GM23248 (cell line): Measurements from ENCODE around the gene CAMTA1. TPM values are rescaled to one million over a fixed set of nuclear protein-coding genes. Genes with fewer than 3 reads are reported as not detected.

Experiments
- DNase-seq: peaks from one replicate; pipeline ENCODE4 v3.0.0-alpha.2; 2015
- H2AFZ ChIP-seq: fragments of 200-600 bp; sonication (generic); 2 replicates; pipeline ENCODE4 v1.6.1; 2016; ENCODE audit warnings: antibody characterized with exemption
- H3F3A ChIP-seq: fragments of 200-600 bp; sonication (generic); 2 replicates; pipeline ENCODE4 v1.6.1; 2016; ENCODE audit warnings: mild to moderate bottlenecking, antibody characterized with exemption, mixed run types; ENCODE audit not compliant: insufficient read depth
- H3K27ac ChIP-seq: fragments of 200-600 bp; sonication (generic); 2 replicates; pipeline ENCODE4 v1.5.1; 2016; ENCODE audit warnings: mild to moderate bottlenecking
- H3K27me3 ChIP-seq: fragments of 200-600 bp; sonication (generic); replicated peaks from 2 replicates; pipeline ENCODE4 v1.6.1; 2016; ENCODE audit warnings: mild to moderate bottlenecking; ENCODE audit not compliant: insufficient read depth
- H3K36me3 ChIP-seq: fragments of 200-600 bp; sonication (generic); 2 replicates; pipeline ENCODE4 v1.6.1; 2016; ENCODE audit warnings: low read depth, mild to moderate bottlenecking
- H3K4me1 ChIP-seq: fragments of 200-600 bp; sonication (generic); 2 replicates; pipeline ENCODE4 v1.6.1; 2016; ENCODE audit warnings: mild to moderate bottlenecking; ENCODE audit not compliant: insufficient read depth
- H3K4me2 ChIP-seq: fragments of 200-600 bp; sonication (generic); one replicate; pipeline ENCODE4 v1.6.1; 2016; ENCODE audit warnings: mild to moderate bottlenecking; ENCODE audit not compliant: unreplicated experiment
- H3K4me3 ChIP-seq: fragments of 200-600 bp; sonication (generic); 2 replicates; pipeline ENCODE4 v1.5.1; 2016; ENCODE audit warnings: mild to moderate bottlenecking
- H3K79me2 ChIP-seq: fragments of 200-600 bp; sonication (generic); 2 replicates; pipeline ENCODE4 v1.6.1; 2016; ENCODE audit warnings: mild to moderate bottlenecking; ENCODE audit not compliant: insufficient read depth
- H3K9ac ChIP-seq: fragments of 200-600 bp; sonication (generic); 2 replicates; pipeline ENCODE4 v1.6.1; 2016; ENCODE audit warnings: mild to moderate bottlenecking
- H3K9me2 ChIP-seq: fragments of 200-600 bp; sonication (generic); 2 replicates; pipeline ENCODE4 v1.6.1; 2016; ENCODE audit warnings: mixed run types, mild to moderate bottlenecking, moderate library complexity; ENCODE audit not compliant: insufficient read depth
- H3K9me3 ChIP-seq: fragments of 200-600 bp; sonication (generic); one replicate; pipeline ENCODE4 v1.6.1; 2017; ENCODE audit warnings: low read depth
- H4K20me1 ChIP-seq: fragments of 200-600 bp; sonication (generic); 2 replicates; pipeline ENCODE4 v1.6.0; 2016; ENCODE audit not compliant: insufficient read depth
- EZH2 ChIP-seq: fragments of 200-600 bp; sonication (generic); IDR thresholded peaks from 2 replicates; pipeline ENCODE4 v1.6.1; 2018; ENCODE audit warnings: antibody characterized with exemption, mild to moderate bottlenecking; ENCODE audit not compliant: insufficient read depth, poor library complexity, severe bottlenecking
- EZH2phosphoT487 ChIP-seq: fragments of 200-600 bp; sonication (generic); IDR thresholded peaks from 2 replicates; pipeline ENCODE4 v1.6.1; 2018; ENCODE audit warnings: antibody characterized with exemption, moderate library complexity, mild to moderate bottlenecking, low read depth; ENCODE audit not compliant: insufficient read depth
- WGBS, 2 experiments: methylation state at CpG; one replicate each; pipeline ENCODE4 v1.1.6; 2015 to 2017; ENCODE audit warnings: low lambda C conversion rate in 2 of 2, low coverage in 1 of 2; ENCODE audit errors: missing lambda C conversion rate in 2 of 2; 5-methylcytosine and 5-hydroxymethylcytosine counted together
- in situ Hi-C: fragments of 300-500 bp; cut with MboI; formaldehyde crosslinking; loops from 2 replicates; pipeline ENCODE4 v1.15.0; 2020
- polyA plus RNA-seq: library from polyadenylated mRNA; unstranded; fragments of >200 nt; fragmentation: Nextera tagmentation; extraction: Ambion mirVana; gene quantifications from 2 replicates; pipeline ENCODE4 v1.2.1, GENCODE V29; 2016
- total RNA-seq: library from RNA; depleted of rRNA; stranded (reverse); fragments of >200 nt; shearing (Covaris generic); gene quantifications from 2 replicates; pipeline ENCODE4 v1.2.3, GENCODE V29; 2014

The CAMTA1 gene
- total and polyA plus RNA-seq, 2 experiments from 2014 or later: 50.1 to 165 TPM

GRCh38 chr1:7250176-7250575 is 464.9 kb downstream of the CAMTA1 start:
- Histone ChIP-seq H3K27me3 (no peaks in the 10 kb centered on the region), H3F3A (peaks cover 8% of the 10 kb centered on the region), H3K36me3 (no peaks in the 10 kb centered on the region), H3K4me3 (no peak overlapping the region), H2AFZ (no peak overlapping the region), H3K4me2 (no peak overlapping the region), H3K9ac (no peak overlapping the region), H3K4me1 (peaks cover 13% of the 10 kb centered on the region), H3K27ac (no peak overlapping the region), H3K9me3 (no peaks in the 10 kb centered on the region), H3K9me2 (no peaks in the 10 kb centered on the region), H4K20me1 (no peaks in the 10 kb centered on the region), H3K79me2 (no peaks in the 10 kb centered on the region)
- TF ChIP-seq EZH2 (no peak), EZH2phosphoT487 (no peak)
- in situ Hi-C loops: no loop called here
- DNase-seq: peak; percentile 17
- WGBS, 2 experiments: 85 to 87% methylated on average over 10 of the region's 10 CpGs

GRCh38 chr1:7250597-7251453 is 465.6 kb downstream of the CAMTA1 start:
- H3K27me3 ChIP-seq: no peaks in the 10 kb centered on the region
- H3K9ac ChIP-seq: no peak overlapping the region
- no peaks in the 10 kb centered on the region for H3K79me2 ChIP-seq
- H2AFZ ChIP-seq: no peak overlapping the region
- TF ChIP-seq EZH2phosphoT487 (no peak), EZH2 (no peak)
- H3K9me3 ChIP-seq: no peaks in the 10 kb centered on the region
- H3K36me3 ChIP-seq: no peaks in the 10 kb centered on the region
- peaks cover 8% of the 10 kb centered on the region for H3F3A ChIP-seq
- DNase-seq: no peak
- no peak overlapping the region for H3K27ac ChIP-seq
- in situ Hi-C loops: no loop called here
- 82 to 83% methylated on average over 22 of the region's 22 CpGs for WGBS, 2 experiments
- no peaks in the 10 kb centered on the region for H4K20me1 ChIP-seq
- no peaks in the 10 kb centered on the region for H3K9me2 ChIP-seq
- no peak overlapping the region for H3K4me3 ChIP-seq
- peaks cover 19% of the 10 kb centered on the region for H3K4me1 ChIP-seq
- no peak overlapping the region for H3K4me2 ChIP-seq

GRCh38 chr1:7251454-7251800 is 466.2 kb downstream of the CAMTA1 start:
- H3K9me3 ChIP-seq: no peaks in the 10 kb centered on the region
- no peaks in the 10 kb centered on the region for H4K20me1 ChIP-seq
- no peaks in the 10 kb centered on the region for H3K79me2 ChIP-seq
- H3K27ac ChIP-seq: no peak overlapping the region
- no peak for DNase-seq
- H3K4me2 ChIP-seq: no peak overlapping the region
- peaks cover 8% of the 10 kb centered on the region for H3F3A ChIP-seq
- in situ Hi-C loops: no loop called here
- 94 to 95% methylated on average over 10 of the region's 10 CpGs for WGBS, 2 experiments
- H3K9me2 ChIP-seq: no peaks in the 10 kb centered on the region
- no peak overlapping the region for H3K4me3 ChIP-seq
- H2AFZ ChIP-seq: no peak overlapping the region
- no peaks in the 10 kb centered on the region for H3K36me3 ChIP-seq
- no peaks in the 10 kb centered on the region for H3K27me3 ChIP-seq
- H3K9ac ChIP-seq: no peak overlapping the region
- no peak for TF ChIP-seq EZH2phosphoT487
- TF ChIP-seq EZH2: no peak
- H3K4me1 ChIP-seq: peaks cover 20% of the 10 kb centered on the region

GRCh38 chr1:7252411-7253117 is 467.3 kb downstream of the CAMTA1 start:
- H3K4me2 ChIP-seq: peak overlapping the region; percentile 0
- H2AFZ ChIP-seq: peak overlapping the region; percentile 61
- WGBS, 2 experiments: 64 to 67% methylated on average over 12 of the region's 12 CpGs
- no peaks in the 10 kb centered on the region for H3K9me2 ChIP-seq
- H4K20me1 ChIP-seq: no peaks in the 10 kb centered on the region
- peaks cover 20% of the 10 kb centered on the region for H3K4me1 ChIP-seq
- peak overlapping the region; percentile 21; the same call in 1 of the 2 replicates for H3K9ac ChIP-seq
- no peaks in the 10 kb centered on the region for H3K27me3 ChIP-seq
- no peaks in the 10 kb centered on the region for H3K36me3 ChIP-seq
- TF ChIP-seq EZH2phosphoT487: no peak
- TF ChIP-seq EZH2: no peak
- no peaks in the 10 kb centered on the region for H3K79me2 ChIP-seq
- H3F3A ChIP-seq: peaks cover 8% of the 10 kb centered on the region
- H3K4me3 ChIP-seq: no peak overlapping the region
- in situ Hi-C loops: no loop called here
- no peak for DNase-seq
- H3K9me3 ChIP-seq: no peaks in the 10 kb centered on the region
- peak overlapping the region; percentile 38 for H3K27ac ChIP-seq
